Gastroesophageal sphincter (tissue), 3 donors: Measurements from ENCODE around the gene KCNMB2.

Experiments
- CTCF ChIP-seq, 4 experiments: fragments of 200-600 bp in 2 of 4; fragments of 450-650 bp in 2 of 4; sonication (generic) in 1 of 4; IDR thresholded peaks; one replicate each; pipeline ENCODE4 v1.5.1; 2017 to 2019; ENCODE audit warnings: antibody characterized with exemption in 4 of 4, mild to moderate bottlenecking in 2 of 4, moderate library complexity in 2 of 4
- POLR2A ChIP-seq, 2 donors: fragments of 450-650 bp; IDR thresholded peaks; one replicate each; pipeline ENCODE4 v1.6.1; 2017; ENCODE audit warnings: antibody characterized with exemption in 2 of 2, mild to moderate bottlenecking in 2 of 2, moderate library complexity in 1 of 2

- TF ChIP-seq CTCF (IDR thresholded peaks at IDR 0.05) (no peak), POLR2A (IDR thresholded peaks at IDR 0.05) (no peak)
Measured at GRCh38 chr3:178665747-178666146, 129.5 kb downstream of the KCNMB2 start.
